D341Med (cell line): ENCODE data around the gene PDE6B.
A peak's percentile ranks its signal among the peaks of the same experiment; 100 is the strongest.
"Not testable (repeated sequence)": the region's sequence is repeated elsewhere in the genome, so short reads cannot be mapped to it uniquely, and the experiment has no call there.

Source experiments
- DNase-seq: peaks from one replicate; pipeline ENCODE4 v3.0.0; 2012; ENCODE audit warnings: low spot score

The PDE6B gene

GRCh38 chr4:683247-683897 lies 58.0 kb downstream of the PDE6B start:
- no peak for DNase-seq

GRCh38 chr4:683982-684622 lies 58.7 kb downstream of the PDE6B start:
- peak; percentile 86 for DNase-seq

GRCh38 chr4:684623-685327 lies 59.4 kb downstream of the PDE6B start:
- DNase-seq: no peak

- no peak for DNase-seq
These were observed 60.5 kb downstream of the PDE6B start for GRCh38 chr4:685679-686412.

DNA sequence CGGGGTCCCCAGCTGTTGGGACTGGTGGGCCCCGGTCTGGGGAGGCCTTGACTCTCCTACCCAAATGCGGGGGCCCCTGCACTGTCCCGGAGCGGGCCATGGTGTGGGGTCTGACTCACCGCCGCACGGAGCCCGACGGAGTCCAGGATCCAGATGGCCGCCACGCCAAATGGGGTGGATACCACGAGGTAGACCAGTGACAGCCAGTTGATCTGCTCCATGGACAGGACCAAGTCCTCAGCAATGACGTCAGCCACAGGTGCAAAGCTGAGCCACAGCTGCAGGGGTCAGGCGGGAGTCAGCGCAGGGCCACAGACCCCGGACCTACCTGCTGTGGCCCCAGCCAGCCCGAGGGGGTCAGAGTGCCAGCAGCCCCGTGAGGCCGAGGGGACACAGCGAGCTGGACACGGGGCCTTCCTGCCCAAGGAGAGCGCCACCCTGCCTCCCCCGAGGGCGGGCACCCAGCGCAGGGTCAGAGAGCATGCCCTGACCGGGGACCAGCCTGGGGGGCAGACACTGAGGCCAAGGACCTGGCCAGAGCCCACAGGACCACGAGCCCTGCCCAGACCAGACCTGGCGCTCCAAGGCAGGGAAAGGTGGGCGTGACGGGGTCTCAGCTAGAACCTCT lies 61.2 kb downstream of the PDE6B start:
- no peak for DNase-seq

DNA sequence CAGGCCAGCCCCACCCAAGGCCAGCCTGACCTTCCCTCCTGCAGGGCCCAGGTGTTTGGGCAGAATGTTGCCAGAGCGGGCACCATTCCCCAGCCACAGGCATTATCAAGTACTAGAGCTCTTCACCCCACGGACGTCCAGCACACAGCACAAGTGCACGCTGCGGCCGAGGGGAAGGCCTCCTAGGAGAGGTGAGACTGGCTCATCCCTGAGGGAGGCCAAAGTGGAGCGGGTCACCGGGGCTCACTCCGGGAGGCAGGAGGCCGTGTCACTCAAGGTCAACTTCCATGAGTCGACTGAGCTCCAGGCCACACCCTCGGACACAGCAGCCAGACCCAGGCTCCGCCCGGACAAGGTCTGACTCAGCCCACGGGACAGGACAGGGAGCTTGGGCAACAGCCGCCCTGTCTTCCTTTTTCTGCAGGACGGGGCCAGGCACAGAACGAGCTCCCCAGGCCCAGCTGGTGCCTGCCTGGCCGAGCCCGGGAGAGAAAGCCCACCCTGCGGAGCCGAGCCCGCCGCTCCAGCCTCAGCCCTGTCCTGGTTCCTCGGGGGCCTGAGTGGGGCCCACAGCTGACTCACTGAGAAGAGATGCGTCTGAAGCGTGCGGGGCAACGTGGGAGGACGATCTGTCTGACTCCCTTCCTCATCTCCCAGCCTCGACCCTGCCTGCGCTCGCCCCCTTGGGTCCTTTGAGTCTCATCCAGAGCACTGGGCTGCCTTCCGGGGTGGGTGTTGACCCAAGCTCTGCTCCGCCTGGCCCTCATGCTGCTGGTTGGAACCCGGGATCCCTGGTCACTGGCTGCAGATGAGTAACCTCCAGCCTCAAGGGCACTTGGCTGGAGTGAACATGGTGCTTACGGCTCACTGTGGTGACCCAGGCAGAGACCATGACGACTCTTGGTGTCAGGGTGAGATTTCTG lies 61.9 kb downstream of the PDE6B start:
- DNase-seq: no peak

- DNase-seq: no peak
These were observed 62.8 kb downstream of the PDE6B start for GRCh38 chr4:687971-688853.

- DNase-seq: no peak
These were observed 63.7 kb downstream of the PDE6B start, which contains the start of gene SLC49A3 for GRCh38 chr4:688854-689681. SLC49A3 (minus strand) TSS chr4:689151; CDS start chr4:689127, 24 bp downstream.

- no peak for DNase-seq
These were observed 64.3 kb downstream of the PDE6B start for GRCh38 chr4:689723-690122.

DNA sequence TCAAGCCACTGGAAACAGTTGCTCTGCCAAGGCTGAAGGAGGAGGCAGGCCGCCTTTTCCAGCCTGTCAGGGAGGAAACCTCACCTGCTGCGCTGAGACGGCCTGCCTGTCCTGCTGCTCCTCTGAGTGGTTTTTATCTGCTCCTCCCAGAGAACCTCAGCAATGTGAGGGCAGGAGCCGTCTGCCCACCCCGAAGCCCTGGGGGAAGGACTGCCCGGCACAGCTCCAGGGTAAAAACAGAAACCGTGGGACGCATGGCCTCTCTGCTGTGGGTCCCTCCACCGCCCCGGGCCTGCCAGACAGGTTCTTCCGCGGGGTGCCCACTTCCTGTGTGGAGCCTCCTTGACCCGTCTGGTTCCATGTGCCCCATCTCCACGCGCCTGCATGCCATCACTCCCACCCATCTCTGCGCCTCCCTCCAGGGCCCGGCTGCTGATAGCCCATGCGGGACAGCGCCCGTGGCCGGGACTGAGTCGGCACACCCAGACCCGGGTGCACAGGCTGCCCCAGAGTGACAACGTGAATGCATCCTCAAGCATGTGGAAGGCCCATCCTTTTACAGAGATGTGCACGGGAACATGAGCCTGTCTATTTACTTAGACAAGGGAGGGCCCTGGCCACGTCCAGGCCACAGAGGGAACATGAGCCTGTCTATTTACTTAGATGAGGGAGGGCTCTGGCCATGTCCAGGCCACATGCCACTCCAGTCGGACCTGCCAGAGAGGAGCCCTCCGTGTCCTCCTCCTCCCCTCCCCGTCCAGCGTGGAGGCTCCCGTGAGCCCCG lies 67.6 kb downstream of the PDE6B start:
- DNase-seq: no peak

DNA sequence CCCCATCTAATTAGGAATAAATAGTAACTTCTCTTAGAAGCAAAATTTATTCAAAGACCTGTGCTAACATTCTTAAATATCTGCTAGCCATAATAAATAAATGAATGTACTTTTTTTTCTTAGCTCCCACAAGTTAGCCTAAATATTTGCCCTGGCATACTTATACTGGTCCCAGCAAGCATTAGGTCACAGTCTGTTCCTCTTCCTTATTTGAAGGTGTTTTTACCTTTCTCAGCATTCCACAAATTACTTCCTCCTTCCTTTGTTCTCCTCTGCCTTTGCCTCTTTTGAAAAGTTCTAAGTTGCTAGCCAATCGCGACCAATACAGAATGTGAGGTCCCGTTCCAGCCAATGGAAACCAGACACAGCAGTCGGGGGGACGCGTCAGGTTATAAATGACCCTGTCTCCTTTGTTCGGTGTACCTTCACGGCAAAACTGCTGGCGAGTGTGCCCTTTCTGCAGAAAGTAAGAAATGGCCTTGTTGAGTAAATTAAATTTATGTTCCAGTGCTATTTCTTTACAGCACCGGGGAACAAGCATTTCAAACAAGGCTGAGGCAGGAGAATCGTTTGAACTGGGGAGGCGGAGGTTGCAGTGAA lies 69.1 kb downstream of the PDE6B start:
- not testable (repeated sequence) for DNase-seq

GRCh38 chr4:699816-700580 lies 74.6 kb downstream of the PDE6B start:
- no peak for DNase-seq

- no peak for DNase-seq
These were observed 75.4 kb downstream of the PDE6B start for GRCh38 chr4:700587-701264.

DNA sequence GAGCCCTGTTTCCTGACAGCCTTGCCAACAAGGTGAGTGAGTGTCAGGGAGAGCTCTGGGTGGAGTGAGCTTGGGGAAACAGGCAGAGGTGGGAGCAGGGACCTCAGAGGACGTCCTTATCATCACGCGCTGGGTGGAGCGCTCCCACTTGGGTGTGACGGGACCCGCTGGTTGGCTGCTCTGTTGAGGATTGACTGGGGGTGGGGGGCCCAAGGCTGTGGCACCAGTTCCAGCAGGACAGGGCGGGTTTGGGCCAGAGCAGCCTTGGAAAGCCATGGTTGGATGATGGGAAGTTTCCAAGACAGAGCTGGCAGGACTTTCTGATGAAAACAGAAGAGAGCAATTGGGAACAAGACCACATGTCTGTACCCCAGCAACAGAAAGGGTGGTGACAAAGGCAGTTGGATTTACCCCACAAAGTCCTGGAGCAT lies 77.3 kb downstream of the PDE6B start:
- no peak for DNase-seq

- no peak for DNase-seq
These were observed 78.2 kb downstream of the PDE6B start for GRCh38 chr4:703336-704197.
